Activated CD4-positive, alpha-beta T cell treated with anti-CD3 and anti-CD28 coated beads, Interleukin-2, amount 10 ng/mL, durations not matched to agents 24 days and 14 days (primary cell): ENCODE data around the gene LRRC74B. TPM values are rescaled to one million over a fixed set of nuclear protein-coding genes. Genes with fewer than 3 reads are reported as not detected.
"Not testable (repeated sequence)": the region's sequence is repeated elsewhere in the genome, so short reads cannot be mapped to it uniquely, and the experiment has no call there.

ENCODE experiments used
- DNase-seq: peaks from one replicate; pipeline ENCODE4 v3.0.0; 2022
- H3K27ac Mint-ChIP-seq: one replicate; pipeline ENCODE4 v1.8.0; 2022; ENCODE audit warnings: mild to moderate bottlenecking, mixed read lengths
- H3K27me3 Mint-ChIP-seq: one replicate; pipeline ENCODE4 v1.8.0; 2022; ENCODE audit warnings: mixed read lengths
- H3K36me3 Mint-ChIP-seq: one replicate; pipeline ENCODE4 v1.8.0; 2022; ENCODE audit warnings: low read depth, mild to moderate bottlenecking, mixed read lengths
- H3K4me1 Mint-ChIP-seq: one replicate; pipeline ENCODE4 v1.8.0; 2021; ENCODE audit warnings: mixed read lengths
- H3K4me3 Mint-ChIP-seq: one replicate; pipeline ENCODE4 v1.8.0; 2022; ENCODE audit warnings: mild to moderate bottlenecking, moderate library complexity, mixed read lengths
- H3K9me3 Mint-ChIP-seq: one replicate; pipeline ENCODE4 v1.8.0; 2021; ENCODE audit warnings: mixed read lengths
- intact Hi-C: fragments of 100-400 bp; cut with micrococcal nuclease; formaldehyde crosslinking; loops from one replicate; pipeline ENCODE4 v1.15.1; 2023
- total RNA-seq: library from RNA; stranded (reverse); gene quantifications from 2 replicates; pipeline ENCODE4 v1.2.3, GENCODE V29; 2022

The LRRC74B gene
- total RNA-seq, 1 donor from 2014 or later = not detected

DNA sequence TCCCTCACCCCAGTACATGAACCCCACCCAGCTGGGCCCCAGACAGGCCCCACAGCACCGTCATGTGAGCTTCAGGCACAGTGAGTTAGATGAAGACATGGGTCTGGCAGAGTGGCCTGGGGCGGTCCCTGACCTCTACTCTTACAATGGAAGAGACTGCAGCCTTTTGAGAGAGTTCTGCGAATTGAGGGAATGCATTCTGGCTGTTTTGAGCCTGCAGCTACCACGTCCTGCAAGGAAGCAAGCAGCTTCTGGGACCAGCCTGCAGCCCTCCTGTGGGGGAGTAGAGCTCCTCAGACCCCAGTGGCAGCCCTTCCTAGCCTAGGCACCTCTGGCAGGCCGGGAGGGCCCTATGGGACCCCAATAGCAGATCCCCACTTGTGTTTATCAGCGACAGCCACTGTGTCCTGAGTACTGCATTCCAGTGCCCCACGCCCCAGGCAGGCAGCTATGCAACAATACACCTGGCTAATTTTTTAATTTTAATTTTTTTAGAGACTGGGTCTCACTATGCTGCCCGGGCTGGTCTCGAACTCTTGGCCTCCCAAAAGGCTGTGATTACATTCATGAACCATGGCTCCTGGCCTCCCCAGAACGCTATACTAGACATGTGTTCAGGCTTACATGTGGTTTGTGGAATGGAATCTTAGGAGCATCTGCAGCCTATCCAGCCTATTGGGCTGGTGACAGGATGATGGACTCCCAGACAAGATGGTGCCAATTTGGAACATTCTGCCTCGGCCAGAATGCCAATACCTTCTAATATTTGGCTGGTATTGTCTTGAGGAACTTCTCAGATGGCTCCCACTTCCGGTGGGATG lies 12.7 kb upstream of the LRRC74B start:
- Mint-ChIP-seq H3K36me3 (no peaks in the 10 kb centered on the region), H3K9me3 (no peaks in the 10 kb centered on the region), H3K4me1 (peaks cover 3% of the 10 kb centered on the region), H3K4me3 (no peak overlapping the region), H3K27me3 (peaks cover 44% of the 10 kb centered on the region), H3K27ac (no peak overlapping the region)
- no peak for DNase-seq
- intact Hi-C loops = no loop called here

DNA sequence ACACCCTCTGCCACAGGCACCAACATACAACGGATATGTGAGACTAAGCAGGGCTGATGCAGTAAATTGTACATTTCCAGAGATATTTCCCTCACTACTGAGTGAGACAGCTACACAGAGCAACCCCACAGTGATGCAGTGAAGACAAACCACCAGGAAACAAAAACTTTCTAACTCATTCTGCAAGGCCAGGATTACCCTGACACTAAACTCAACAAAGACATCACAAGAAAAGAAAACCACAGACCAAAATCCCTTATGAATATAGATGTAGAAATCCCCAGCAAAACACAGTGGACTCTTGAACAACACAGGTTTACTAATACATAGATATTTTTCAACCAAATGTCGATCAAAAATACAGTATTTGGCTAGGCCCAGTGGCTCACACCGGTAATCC lies 11.9 kb upstream of the LRRC74B start:
- Mint-ChIP-seq H3K9me3 (no peaks in the 10 kb centered on the region), H3K27me3 (peaks cover 48% of the 10 kb centered on the region), H3K36me3 (no peaks in the 10 kb centered on the region), H3K4me3 (no peak overlapping the region), H3K27ac (peak overlapping the region; percentile 21), H3K4me1 (peaks cover 3% of the 10 kb centered on the region)
- intact Hi-C loops = no loop called here
- DNase-seq = no peak

DNA sequence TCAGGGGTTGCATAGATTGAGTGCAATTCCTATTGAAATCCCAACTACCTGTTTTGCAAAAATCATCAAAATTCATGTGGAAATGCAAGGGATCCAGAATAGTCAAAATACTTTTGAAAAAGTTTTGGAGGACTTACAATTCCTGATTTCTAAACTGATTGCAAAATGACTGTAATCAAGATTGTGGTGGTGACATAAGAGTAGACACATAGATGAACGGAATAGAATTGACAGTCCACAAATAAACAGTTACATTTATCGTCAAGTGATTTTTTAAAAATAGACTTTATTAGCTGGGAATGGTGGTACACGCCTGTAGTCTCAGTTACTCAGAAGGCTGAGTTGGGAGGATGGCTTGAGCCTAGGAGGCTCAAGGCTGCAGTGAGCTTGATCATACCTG lies 10.8 kb upstream of the LRRC74B start:
- Mint-ChIP-seq H3K36me3 (no peaks in the 10 kb centered on the region), H3K27ac (no peak overlapping the region), H3K4me1 (peaks cover 3% of the 10 kb centered on the region), H3K4me3 (no peak overlapping the region), H3K9me3 (no peaks in the 10 kb centered on the region), H3K27me3 (peaks cover 51% of the 10 kb centered on the region)
- DNase-seq = no peak
- intact Hi-C loops = no loop called here

DNA sequence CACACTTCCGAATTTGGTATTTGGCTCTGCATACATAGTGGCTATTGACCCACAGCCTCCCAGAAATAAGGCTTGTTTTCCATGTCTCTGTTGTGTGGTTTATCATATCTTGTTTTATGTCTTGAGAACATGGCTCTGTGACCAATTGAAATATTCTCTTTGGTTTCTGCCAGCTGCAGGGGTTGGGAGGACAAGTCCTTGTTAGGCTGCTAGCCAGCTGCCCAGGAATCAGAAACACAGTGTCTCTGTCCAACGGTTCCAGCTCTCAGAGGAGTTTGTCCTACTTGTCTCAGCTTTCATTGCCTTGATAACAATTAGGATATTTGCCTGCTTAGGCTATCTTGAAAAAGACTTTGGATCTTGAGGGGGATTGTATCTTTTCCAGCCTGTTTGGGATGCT lies 7.3 kb upstream of the LRRC74B start:
- peaks cover 40% of the 10 kb centered on the region for H3K27me3 Mint-ChIP-seq

DNA sequence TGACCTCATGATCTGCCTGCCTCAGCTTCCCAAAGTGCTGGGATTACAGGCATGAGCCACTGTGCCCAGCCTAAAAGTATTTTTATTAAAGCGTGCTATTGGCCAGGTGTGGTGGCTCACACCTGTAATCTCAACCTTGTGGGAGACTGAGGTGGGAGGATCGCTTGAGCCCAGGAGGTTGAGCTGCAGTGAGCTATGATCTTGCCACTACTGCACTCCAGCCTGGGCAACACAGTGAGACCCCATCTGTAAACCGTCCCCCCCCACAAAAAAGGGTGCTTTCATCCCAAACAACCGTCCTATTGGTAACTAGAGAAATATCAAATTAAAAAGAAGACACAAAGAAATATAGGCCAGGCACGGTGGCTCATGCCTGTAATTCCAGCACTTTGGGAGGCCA lies 6.6 kb upstream of the LRRC74B start:
- intact Hi-C loops, DNase-seq, H3K36me3 Mint-ChIP-seq, H3K4me3 Mint-ChIP-seq, H3K9me3 Mint-ChIP-seq, H3K4me1 Mint-ChIP-seq, H3K27ac Mint-ChIP-seq: not testable (repeated sequence)
- peaks cover 37% of the 10 kb centered on the region for H3K27me3 Mint-ChIP-seq

More for the DNA sequence above, 7.3 kb upstream of the LRRC74B start:
- DNase-seq = no peak
- Mint-ChIP-seq H3K9me3 (no peaks in the 10 kb centered on the region), H3K36me3 (no peaks in the 10 kb centered on the region), H3K4me3 (no peak overlapping the region), H3K27ac (no peak overlapping the region), H3K4me1 (peaks cover 4% of the 10 kb centered on the region)
- intact Hi-C loops = no loop called here

DNA sequence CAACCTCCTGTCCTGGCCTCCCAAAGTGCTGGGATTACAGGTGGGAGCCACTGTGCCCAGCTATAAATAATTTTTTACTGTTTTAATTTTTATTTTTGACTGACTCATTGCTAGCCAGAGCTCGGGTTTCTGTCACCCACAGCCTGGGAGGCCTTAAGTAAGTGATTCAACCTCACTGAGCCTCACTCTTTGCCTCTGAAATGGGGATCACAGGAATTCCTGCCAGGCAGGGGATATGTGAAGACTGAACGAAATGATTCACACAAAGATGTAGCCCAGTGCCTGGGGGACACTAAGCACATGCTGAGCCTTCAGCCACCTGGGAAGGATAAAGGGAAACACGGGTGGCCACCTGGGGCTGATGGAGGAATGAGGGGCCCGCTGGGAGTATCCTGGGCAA lies 3.8 kb upstream of the LRRC74B start:
- intact Hi-C loops = no loop called here
- DNase-seq = no peak
- Mint-ChIP-seq H3K27me3 (peaks cover 39% of the 10 kb centered on the region), H3K27ac (no peak overlapping the region), H3K4me1 (peaks cover 15% of the 10 kb centered on the region), H3K36me3 (no peaks in the 10 kb centered on the region), H3K9me3 (no peaks in the 10 kb centered on the region), H3K4me3 (no peak overlapping the region)

DNA sequence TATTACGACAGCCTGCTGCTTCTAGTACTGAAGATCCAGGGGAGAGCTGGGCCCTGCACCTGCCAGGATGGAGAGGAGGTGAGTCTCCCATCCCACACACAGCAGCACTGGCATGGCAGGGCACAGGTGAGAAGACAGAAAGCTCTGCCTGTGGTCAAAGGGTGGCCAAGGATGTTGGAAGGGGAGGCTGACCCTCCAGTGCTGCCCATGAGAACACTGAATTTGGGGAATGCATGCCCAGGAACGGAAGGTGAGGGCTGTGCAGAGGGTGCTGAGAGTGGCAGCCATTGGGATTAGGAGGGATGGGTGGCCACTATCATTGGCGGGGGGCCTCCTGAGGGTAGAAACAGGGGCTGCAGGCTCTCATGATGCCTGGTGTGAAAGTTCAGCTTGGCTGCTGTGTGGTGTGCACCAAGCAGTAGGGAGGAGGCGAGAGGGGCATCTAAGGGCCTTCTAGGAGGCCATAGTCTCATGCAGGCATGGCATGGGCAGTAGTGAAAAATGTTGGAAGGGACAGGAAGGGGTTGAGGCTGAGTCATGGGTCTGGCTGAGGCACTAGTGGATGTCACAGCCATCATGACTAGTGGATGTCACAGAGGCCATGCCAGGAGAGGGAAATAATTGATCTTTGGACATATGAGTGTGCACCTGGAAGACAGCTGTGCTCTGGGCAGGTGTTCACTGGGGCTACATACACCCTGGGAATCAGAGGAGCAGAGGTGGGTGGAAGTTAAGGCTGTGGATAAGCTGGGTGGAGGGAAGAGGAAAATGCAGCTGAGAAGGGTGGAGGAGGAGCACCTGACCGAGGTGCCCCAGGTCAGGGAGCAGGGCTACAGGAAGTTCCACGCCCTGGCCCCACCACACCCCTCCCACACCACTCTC lies 2.5 kb upstream of the LRRC74B start:
- H3K9me3 Mint-ChIP-seq = no peaks in the 10 kb centered on the region
- no peak for DNase-seq
- H3K36me3 Mint-ChIP-seq = no peaks in the 10 kb centered on the region
- no peak overlapping the region for H3K4me3 Mint-ChIP-seq
- peaks cover 35% of the 10 kb centered on the region for H3K27me3 Mint-ChIP-seq
- no peak overlapping the region for H3K27ac Mint-ChIP-seq
- H3K4me1 Mint-ChIP-seq = peaks cover 15% of the 10 kb centered on the region
- intact Hi-C loops = no loop called here

DNA sequence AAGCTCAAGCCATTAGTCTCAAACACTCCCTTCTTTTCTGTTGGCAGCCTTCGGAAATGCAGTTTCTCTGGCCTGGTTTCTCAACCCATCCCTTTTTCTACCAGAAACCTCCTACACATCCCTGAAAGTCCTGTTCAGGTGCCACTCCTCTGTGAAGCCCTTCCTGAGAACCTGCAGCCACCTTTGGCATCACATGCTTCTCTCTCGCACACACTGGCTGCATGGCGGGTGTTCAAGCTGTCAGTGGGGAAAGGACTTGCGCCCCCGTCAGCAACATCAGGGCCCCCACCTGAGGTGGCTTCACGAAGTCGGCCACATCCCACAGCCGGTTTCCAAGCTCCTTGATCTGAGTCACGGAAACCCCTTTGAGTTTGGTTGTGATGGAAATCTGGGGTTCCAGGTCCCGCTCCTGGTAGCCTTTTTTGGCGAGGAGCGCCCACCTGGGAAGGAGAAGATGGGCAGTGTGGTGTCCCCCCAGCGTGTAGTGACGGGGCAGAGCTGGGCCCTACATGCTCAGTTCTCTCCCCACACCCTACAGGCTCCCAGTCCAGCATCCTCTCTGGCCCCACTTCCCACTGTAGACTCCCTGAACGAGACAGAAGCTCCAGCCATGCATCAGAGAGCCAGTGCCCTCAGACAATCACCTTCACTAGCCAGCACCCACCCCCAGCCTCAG lies 1.7 kb upstream of the LRRC74B start:
- Mint-ChIP-seq H3K4me1 (peaks cover 15% of the 10 kb centered on the region), H3K9me3 (no peaks in the 10 kb centered on the region), H3K4me3 (no peak overlapping the region), H3K27me3 (peaks cover 32% of the 10 kb centered on the region), H3K36me3 (no peaks in the 10 kb centered on the region), H3K27ac (no peak overlapping the region)
- intact Hi-C loops = no loop called here
- no peak for DNase-seq

DNA sequence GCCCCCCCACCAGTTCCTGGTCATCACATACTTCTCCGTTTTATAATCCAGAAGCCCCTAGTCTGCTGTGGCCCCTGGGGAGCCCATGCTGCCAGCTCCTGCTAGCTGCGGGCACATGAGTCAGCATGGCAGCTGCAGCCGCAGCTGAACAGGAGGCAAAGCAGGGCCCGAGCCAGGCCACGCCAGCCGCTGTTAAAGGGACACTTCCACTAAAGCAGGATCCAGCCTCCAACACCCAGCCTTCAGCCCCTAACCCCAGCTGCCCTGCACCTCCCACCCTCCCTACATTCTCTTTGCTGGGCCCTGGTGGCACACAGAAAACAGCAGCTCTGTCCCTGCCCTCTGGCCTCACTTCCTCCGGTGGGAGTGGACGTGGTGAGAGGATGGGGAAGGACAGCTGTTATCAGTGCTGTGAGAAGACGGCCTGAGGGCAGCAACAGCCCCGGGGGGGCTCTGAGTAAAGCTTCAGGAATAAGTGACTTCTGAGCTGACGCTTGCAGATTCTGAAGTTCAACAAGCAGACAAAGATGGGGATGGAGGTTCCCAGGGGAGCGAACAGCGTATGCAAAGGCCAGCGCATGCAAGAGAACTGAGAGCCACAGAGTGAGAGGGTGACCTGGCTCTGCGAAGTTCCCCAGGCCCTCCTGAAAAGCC lies 688 bp upstream of the LRRC74B start:
- H3K9me3 Mint-ChIP-seq = no peaks in the 10 kb centered on the region
- no peak for DNase-seq
- H3K4me1 Mint-ChIP-seq = peaks cover 15% of the 10 kb centered on the region
- peak overlapping the region; percentile 62 for H3K27ac Mint-ChIP-seq
- peak overlapping the region; percentile 67 for H3K4me3 Mint-ChIP-seq
- H3K36me3 Mint-ChIP-seq = no peaks in the 10 kb centered on the region
- peaks cover 28% of the 10 kb centered on the region for H3K27me3 Mint-ChIP-seq
- intact Hi-C loops = no loop called here

DNA sequence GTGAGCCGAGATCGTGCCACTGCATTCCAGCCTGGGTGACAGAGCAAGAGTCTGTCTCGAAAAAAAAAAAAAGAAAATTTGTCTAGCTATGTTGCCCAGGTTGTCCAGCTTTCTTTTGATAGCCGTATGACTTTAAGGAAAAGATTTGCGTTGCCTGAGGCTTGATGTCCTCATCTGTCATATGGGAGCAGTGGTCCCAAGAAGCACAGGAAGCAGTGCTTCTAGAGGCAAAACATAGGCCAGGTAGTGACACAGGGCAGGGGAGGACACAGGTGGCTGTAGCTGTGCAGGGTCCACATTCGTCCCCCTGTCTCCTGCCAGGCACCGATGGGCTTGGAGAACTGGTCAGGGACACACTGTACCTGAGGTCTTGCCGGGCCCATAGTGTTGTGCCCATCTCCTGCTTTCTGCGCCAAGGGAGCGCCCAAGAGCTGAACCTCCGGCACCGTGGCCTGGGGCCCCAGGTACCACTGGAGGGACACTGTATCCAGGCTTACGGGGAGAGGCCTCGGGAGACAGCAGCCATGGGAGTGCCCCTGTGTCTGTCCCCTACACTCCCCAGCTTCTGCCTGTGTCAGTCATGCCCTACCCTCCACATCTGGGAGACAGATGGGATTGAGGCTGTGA lies 1.4 kb downstream of the LRRC74B start:
- Mint-ChIP-seq H3K36me3 (no peaks in the 10 kb centered on the region), H3K4me3 (no peak overlapping the region)

DNA sequence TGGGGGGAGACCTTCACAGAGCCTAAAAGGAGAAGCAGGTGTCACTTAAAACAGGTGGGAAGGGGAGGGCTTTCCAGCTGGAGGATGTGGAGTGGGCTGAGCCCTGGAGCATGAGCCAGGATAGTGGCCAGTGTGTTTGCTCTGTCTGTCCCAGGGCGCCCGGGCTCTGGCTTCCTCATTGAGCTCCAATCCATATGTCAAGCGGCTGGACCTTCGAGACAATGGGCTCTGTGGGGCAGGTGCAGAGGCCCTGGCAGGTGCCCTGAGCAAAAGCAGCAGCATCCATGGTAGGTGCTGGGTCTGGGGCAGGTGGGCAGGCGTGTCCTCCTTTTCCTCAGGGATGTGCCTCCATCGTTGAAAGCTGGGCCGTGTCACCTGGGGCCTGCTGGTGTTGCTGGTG lies 2.0 kb downstream of the LRRC74B start:
- intact Hi-C loops = no loop called here
- peaks cover 25% of the 10 kb centered on the region for H3K4me1 Mint-ChIP-seq
- no peak overlapping the region for H3K4me3 Mint-ChIP-seq
- H3K27ac Mint-ChIP-seq = no peak overlapping the region
- no peaks in the 10 kb centered on the region for H3K9me3 Mint-ChIP-seq
- DNase-seq = no peak
- H3K36me3 Mint-ChIP-seq = no peaks in the 10 kb centered on the region
- H3K27me3 Mint-ChIP-seq = peaks cover 27% of the 10 kb centered on the region

More for the DNA sequence above, 1.4 kb downstream of the LRRC74B start:
- H3K4me1 Mint-ChIP-seq = peaks cover 25% of the 10 kb centered on the region
- H3K27ac Mint-ChIP-seq = no peak overlapping the region
- intact Hi-C loops = no loop called here
- no peaks in the 10 kb centered on the region for H3K9me3 Mint-ChIP-seq
- DNase-seq = no peak
- peaks cover 28% of the 10 kb centered on the region for H3K27me3 Mint-ChIP-seq

DNA sequence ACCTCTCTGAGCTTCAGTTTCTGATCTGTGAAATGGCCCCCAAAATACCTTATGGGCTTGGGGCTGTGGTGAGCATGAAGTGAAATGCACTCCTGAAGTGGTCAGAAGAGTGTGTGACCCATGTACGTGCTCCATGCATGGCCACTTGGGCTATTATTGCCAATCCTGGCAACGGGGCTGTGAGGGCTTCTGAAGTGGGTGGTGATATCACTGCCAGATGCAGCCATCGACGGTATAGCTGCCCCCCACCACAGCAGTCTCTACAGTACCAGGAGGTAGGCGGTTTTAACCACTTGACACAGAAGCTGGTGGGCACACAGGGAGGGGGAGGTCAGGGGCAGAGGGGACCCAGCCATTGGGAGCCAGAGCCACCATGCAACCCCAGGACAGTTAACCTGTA lies 2.7 kb downstream of the LRRC74B start:
- H3K27me3 Mint-ChIP-seq = peaks cover 20% of the 10 kb centered on the region
- H3K4me3 Mint-ChIP-seq, H3K36me3 Mint-ChIP-seq, intact Hi-C loops, H3K27ac Mint-ChIP-seq, H3K9me3 Mint-ChIP-seq, DNase-seq: not testable (repeated sequence)
- H3K4me1 Mint-ChIP-seq = peaks cover 24% of the 10 kb centered on the region

DNA sequence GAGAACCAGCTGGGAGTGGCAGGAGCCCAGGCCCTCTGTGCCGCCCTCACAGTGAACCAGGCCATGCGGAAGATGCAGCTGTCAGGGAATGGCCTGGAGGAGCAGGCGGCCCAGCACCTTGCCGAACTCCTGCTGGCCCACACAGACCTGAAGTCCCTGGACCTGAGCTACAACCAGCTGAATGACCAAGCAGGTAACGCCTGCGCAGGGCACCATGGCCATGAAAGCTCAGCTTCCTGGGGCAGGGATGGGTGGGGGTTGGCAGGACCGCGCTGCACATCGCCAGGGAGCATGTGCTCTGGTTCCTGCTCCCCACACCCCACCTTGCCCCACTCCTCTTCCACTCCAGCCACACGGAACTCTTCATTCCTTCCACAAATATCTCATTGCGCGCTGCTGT lies 3.2 kb downstream of the LRRC74B start:
- H3K27ac Mint-ChIP-seq, intact Hi-C loops: not testable (repeated sequence)

More for the DNA sequence above, 3.2 kb downstream of the LRRC74B start:
- Mint-ChIP-seq H3K27me3 (peaks cover 19% of the 10 kb centered on the region), H3K4me1 (peaks cover 20% of the 10 kb centered on the region)
- H3K4me3 Mint-ChIP-seq, H3K9me3 Mint-ChIP-seq, H3K36me3 Mint-ChIP-seq, DNase-seq: not testable (repeated sequence)
